HEK293T (cell line): ENCODE results near the gene GINS1.

Experiments
- FOXA1 ChIP-seq: fragments of 450-650 bp; IDR thresholded peaks from 2 replicates; pipeline ENCODE4 v1.6.1; 2016; ENCODE audit warnings: mild to moderate bottlenecking
- FOXM1 ChIP-seq: fragments of 450-650 bp; IDR thresholded peaks from 2 replicates; pipeline ENCODE4 v1.6.1; 2017; ENCODE audit warnings: mild to moderate bottlenecking, borderline replicate concordance
- SP1 ChIP-seq: fragments of 450-650 bp; IDR thresholded peaks from 2 replicates; pipeline ENCODE4 v1.6.1; 2017

DNA sequence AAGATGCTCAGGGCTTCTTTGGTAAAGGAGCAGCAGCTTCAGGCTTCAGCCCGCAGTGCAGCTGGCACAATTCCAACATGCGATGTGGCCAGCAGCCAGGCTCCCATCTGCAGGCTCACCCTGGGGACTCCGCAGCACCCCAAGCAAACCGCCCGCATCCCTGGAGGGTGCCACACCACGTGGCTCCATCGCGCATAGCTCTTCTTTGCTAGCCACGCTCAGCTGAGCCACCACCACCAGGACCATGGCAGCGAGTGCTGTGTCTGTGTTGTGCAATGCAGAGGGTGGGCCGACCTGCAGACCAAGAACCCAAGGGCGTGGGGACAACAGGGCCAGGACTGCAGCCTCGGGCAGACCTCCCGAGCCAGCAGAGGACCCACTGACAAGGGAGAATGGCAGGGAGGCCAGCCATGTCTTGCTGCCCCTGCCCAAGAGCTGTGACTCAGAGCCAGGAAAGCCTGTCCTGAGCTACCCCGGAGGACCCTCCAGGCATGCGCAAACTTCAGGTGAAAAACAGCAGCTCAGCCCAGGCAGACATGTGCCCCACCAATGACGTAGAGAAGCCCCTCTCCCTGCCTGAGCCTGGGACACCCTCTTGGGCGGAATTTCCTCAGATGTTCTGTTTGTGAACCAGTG lies 87.8 kb downstream of the GINS1 start:
- TF ChIP-seq FOXA1 (no peak), SP1 (no peak), FOXM1 (no peak)
